GM18873 (cell line): ENCODE measurements around the gene CELA1.
"Not testable (repeated sequence)": the region's sequence is repeated elsewhere in the genome, so short reads cannot be mapped to it uniquely, and the experiment has no call there.

Experiments
- ATAC-seq: cut with Tn5 transposase; IDR thresholded peaks from one replicate; pipeline ENCODE4 v1.9.1; 2021; ENCODE audit warnings: mild to moderate bottlenecking, moderate library complexity, moderate number of reproducible peaks; ENCODE audit not compliant: unreplicated experiment, low FRiP score

Gene CELA1

GRCh38 chr12:51320695-51321320 lies 25.7 kb downstream of the CELA1 start:
- no peak for ATAC-seq

DNA sequence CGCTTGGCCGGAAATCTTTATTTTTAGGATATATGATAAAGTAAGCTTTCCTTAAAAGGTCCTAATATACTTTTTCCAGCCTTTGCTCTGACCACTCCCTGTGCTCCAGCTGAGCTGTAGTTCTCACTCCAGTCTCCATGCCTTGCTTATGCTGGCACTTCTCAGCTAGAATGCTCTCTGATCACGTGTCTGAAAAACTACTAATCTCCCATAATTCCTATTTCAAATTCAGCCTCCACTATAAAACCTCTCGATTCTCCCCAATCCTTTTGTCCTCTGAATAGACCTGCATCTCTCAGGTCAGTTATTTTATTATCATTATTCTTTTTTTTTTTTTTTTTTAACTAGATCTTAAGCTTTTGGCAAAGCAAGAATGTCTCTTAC lies 26.2 kb downstream of the CELA1 start:
- ATAC-seq, result no peak

DNA sequence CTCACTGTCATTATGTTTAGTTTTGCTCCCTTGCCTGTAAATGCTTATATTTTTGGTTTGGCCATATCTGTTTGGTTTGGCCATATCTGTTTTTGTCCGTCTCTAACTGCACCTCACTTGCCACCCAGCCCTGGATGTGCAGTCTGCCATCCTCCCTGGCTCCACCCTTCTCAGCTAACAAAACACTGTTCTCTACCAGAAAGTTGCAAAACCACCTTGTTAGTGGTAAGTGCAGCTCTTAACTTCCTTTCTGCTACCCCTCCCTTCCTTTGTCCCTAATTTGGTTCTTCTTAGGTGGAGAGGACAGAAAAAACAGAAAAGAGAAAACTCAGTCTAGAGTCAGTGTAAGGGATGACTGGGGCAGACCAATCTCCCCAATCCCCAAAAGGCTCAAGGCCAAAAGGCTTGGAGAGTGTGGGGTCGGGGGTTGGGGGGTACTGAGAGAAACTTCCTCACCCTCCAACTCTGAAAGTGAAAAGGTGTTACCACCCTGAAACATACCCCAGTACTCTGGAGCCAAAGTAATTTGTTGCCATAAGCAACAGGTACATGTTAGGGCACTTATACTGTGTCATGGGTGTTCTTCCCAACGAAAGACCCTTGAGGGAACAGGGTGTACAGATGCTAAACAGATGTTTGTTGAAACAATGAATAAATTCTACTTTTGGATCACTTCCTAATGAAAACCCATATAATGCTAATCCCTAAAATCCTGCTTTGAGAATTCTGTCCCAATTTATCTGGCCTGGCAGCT lies 27.5 kb downstream of the CELA1 start:
- peak; percentile 58 for ATAC-seq

DNA sequence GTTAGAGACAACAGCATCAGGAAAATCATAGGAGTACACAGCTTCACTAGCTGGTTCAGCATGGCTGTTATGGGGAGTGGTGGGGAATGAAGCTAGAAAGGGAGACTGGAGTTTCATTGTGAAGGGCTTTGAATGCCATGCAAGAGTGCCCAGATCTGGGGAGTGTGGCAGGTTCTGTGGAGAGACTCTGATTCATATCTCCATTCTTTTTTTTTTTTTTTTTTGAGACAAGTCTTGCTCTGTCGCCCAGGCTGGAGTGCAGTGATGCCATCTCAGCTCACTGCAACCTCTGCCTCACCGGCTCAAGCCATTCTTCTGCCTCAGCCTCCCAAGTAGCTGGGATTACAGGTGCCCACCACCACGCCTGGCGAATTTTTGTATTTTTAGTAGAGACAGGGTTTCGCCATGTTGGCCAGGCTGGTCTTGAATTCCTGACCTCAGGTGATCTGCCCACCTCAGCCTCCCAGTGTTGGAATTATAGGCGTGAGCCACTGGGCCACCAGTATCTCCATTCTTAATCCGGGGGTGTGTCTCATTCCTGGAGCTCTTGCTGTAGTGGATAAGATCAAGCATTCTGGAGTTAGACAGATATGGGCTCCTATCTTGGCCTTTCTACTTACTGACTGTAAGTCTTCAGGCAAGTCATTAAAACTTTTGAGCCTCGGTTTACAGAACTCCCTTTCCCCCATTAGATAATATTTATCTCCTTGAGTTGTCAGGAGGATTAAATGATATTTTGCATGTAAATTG lies 28.2 kb downstream of the CELA1 start:
- ATAC-seq, result not testable (repeated sequence)

GRCh38 chr12:51311389-51311788 lies 35.1 kb downstream of the CELA1 start:
- ATAC-seq, result no peak

DNA sequence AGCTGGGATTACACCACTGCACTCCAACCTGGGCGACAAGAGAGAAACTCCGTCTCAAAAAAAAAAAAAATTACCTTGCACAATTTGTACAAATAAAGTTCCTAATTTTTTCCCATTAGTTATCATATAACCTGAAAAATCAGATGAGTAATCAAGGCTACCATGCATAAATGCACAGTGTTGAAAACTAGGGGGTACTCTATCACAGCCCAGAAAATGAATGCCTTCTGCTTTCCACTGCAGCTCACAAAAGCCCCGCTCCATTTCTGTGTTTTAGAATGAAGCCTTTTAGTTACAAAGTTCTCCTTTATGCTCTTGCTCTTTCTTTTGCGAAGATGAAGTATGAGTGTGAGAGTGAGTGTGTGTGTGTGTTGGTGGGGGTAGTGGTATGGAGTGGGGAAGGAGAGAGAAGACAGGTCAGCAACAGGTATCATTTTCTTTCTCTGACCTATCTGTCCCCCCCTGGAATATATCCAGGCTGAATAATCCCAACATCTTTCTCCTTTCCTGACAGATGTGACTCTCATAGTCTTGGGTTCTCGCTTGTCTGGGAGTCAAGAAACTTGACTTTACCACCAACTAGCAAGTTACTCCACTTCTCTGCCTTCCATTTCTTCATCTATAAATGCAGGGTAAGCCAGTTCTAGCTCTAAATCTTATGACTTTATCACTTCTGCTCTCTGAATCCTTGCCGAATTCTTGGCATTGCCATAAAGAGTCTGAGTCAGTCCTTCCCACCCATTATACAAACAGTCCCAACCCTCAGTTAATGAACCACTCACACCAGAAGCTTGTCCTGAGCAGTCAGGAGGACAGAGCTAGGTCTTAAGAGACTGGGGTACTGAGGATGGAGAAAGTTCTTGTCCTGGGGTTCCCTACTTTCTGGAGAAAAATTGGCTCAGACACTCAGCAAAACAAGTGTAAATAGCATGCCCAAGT lies 38.6 kb downstream of the CELA1 start:
- ATAC-seq, result no peak

GRCh38 chr12:51306507-51306906 lies 40.0 kb downstream of the CELA1 start:
- no peak for ATAC-seq

GRCh38 chr12:51300768-51301167 lies 45.7 kb downstream of the CELA1 start:
- not testable (repeated sequence) for ATAC-seq

DNA sequence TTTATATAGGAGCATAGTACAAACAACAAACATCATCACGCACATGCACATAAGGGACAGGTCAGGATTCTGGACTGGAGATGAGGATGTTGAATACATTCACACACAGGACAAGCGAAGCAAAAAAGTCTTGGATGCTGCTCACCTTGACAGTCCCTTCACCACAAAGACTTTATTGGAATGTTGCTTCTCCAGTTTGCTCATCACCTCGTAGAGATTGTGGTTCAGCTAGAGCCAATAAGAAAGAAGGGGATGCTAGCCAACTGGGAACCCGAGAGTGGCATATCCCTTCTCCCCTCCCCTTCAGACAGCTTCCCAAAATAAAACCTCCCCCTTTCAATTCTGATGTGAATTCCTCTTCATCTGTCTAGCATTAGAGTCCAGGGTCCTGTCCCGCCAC lies 50.8 kb downstream of the CELA1 start:
- no peak for ATAC-seq

- not testable (repeated sequence) for ATAC-seq
Observed at GRCh38 chr12:51294097-51294496, 52.4 kb downstream of the CELA1 start.

DNA sequence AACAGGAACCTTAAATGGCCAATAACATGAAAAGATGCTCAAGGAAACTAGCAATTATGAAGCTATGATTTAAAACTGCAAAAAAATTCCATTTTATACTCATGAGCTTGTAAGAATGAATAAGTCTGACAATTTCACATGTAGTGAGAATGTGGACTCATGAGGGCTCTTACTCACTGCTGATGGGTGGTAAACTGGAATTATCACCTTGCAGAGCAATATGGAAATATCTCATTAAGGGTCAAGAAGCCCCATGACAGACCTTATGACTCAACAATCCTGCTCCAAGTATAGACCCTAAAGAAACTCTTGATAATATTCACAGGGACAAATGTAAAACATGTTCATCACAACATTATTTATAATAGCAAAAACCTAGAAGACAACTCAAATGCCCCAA lies 52.8 kb downstream of the CELA1 start:
- ATAC-seq, result no peak

GRCh38 chr12:51291603-51292513 lies 54.6 kb downstream of the CELA1 start:
- ATAC-seq, result not testable (repeated sequence)

DNA sequence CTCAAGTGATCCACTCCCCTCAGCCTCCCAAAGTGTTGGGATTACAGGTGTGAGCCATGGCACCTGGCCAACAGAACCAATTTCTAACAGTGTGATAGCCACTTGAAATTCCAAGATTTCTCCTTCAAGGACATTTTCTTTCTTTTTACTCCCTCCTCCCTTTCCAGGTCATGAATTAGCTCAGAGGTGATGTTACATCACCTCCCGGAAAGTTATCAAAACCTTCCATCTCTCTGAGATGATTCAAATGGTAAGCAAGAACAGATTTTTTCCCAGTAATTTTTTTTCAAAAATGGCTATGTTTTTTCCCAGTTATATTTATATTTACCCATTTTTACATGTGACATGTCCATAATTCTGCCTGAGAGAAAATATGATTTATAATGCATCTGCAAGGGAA lies 60.6 kb downstream of the CELA1 start:
- ATAC-seq, result no peak

- no peak for ATAC-seq
Observed at GRCh38 chr12:51281202-51281924, 65.1 kb downstream of the CELA1 start.
